NCI-H2227 (cell line): ENCODE results near the gene E2F3.
A peak's percentile ranks its signal among the peaks of the same experiment; 100 is the strongest.

Source experiments
- DNase-seq: peaks from one replicate; lab custom pipeline; 2025; ENCODE audit not compliant: unreplicated experiment; lab: John Stamatoyannopoulos, UW

The E2F3 gene

GRCh38 chr6:20433321-20433720 is 31.6 kb downstream of the E2F3 start:
- no peak for DNase-seq

- DNase-seq: no peak
Observed at GRCh38 chr6:20433929-20434328, 32.2 kb downstream of the E2F3 start.

GRCh38 chr6:20434766-20435165 is 33.1 kb downstream of the E2F3 start:
- no peak for DNase-seq

GRCh38 chr6:20436719-20437118 is 35.0 kb downstream of the E2F3 start:
- no peak for DNase-seq

- DNase-seq: no peak
Observed at GRCh38 chr6:20437639-20438038, 36.0 kb downstream of the E2F3 start.

GRCh38 chr6:20438462-20439070 is 36.9 kb downstream of the E2F3 start:
- peak; percentile 36 for DNase-seq

- no peak for DNase-seq
Observed at GRCh38 chr6:20439558-20439957, 37.9 kb downstream of the E2F3 start.

- DNase-seq: no peak
Observed at GRCh38 chr6:20440296-20440695, 38.6 kb downstream of the E2F3 start.

- DNase-seq: no peak
Observed at GRCh38 chr6:20441236-20441635, 39.6 kb downstream of the E2F3 start.

- DNase-seq: no peak
Observed at GRCh38 chr6:20441921-20442320, 40.2 kb downstream of the E2F3 start.

GRCh38 chr6:20444786-20445271 is 43.1 kb downstream of the E2F3 start:
- DNase-seq: no peak

- no peak for DNase-seq
Observed at GRCh38 chr6:20447157-20447556, 45.5 kb downstream of the E2F3 start.

GRCh38 chr6:20447581-20448132 is 46.0 kb downstream of the E2F3 start:
- no peak for DNase-seq

- DNase-seq: no peak
Observed at GRCh38 chr6:20448828-20449227, 47.1 kb downstream of the E2F3 start.

- DNase-seq: no peak
Observed at GRCh38 chr6:20454204-20454824, 52.6 kb downstream of the E2F3 start.

- DNase-seq: no peak
Observed at GRCh38 chr6:20455251-20455940, 53.7 kb downstream of the E2F3 start.

- no peak for DNase-seq
Observed at GRCh38 chr6:20458027-20458894, 56.6 kb downstream of the E2F3 start.

- DNase-seq: no peak
Observed at GRCh38 chr6:20459682-20460081, 58.0 kb downstream of the E2F3 start.

- DNase-seq: no peak
Observed at GRCh38 chr6:20461576-20461975, 59.9 kb downstream of the E2F3 start.

GRCh38 chr6:20463396-20463795 is 61.7 kb downstream of the E2F3 start:
- no peak for DNase-seq

- DNase-seq: no peak
Observed at GRCh38 chr6:20464041-20464440, 62.4 kb downstream of the E2F3 start.
